Endothelial cell of umbilical vein (primary cell): ENCODE results near the gene GLRX. TPM values are rescaled to one million over a fixed set of nuclear protein-coding genes. Genes with fewer than 3 reads are reported as not detected.
"Not testable (repeated sequence)": the region's sequence is repeated elsewhere in the genome, so short reads cannot be mapped to it uniquely, and the experiment has no call there.

ENCODE experiments used
- BruUV-seq: library from RNA; stranded (reverse); fragments of 400-500 nt; replicated peaks from 2 replicates; lab custom pipeline; 2021; lab: Mats Ljungman, UMichigan
- CTCF ChIA-PET: fragments of 300-600, 350-600 bp; sonication (Branson Sonifier 250); formaldehyde crosslinking; loops from one replicate; lab custom pipeline; 2021; ENCODE audit warnings: antibody characterized with exemption, inconsistent platforms; lab: Charles Lee
- POLR2A ChIA-PET: fragments of 300-600, 350-600 bp; sonication (Branson Sonifier 250); formaldehyde crosslinking; loops from one replicate; lab custom pipeline; 2021; ENCODE audit warnings: antibody characterized with exemption, inconsistent platforms; lab: Charles Lee
- DNase-seq: peaks from one replicate; pipeline ENCODE4 v3.0.0-alpha.2; 2011; ENCODE audit warnings: low read depth, low spot score
- FAIRE-seq: peaks from 2 replicates; lab custom pipeline; 2011; peaks lifted over from hg19 to GRCh38; lab: Jason Lieb, UNC
- H2AFZ ChIP-seq: 2 replicates; pipeline ENCODE4 v1.6.0; 2012; ENCODE audit warnings: low read depth, low read length, control low read depth, inconsistent platforms
- H3K27ac ChIP-seq: 2 replicates; pipeline ENCODE4 v1.5.1; 2011; ENCODE audit warnings: low read depth, mild to moderate bottlenecking, control low read depth, low read length, moderate library complexity; ENCODE audit not compliant: insufficient read depth
- H3K27me3 ChIP-seq, 2 experiments: 2 replicates each; pipeline versions ENCODE4 v1.6.0 to v1.6.1; 2011; ENCODE audit warnings: low read length in 2 of 2, mixed read lengths in 1 of 2; ENCODE audit not compliant: control insufficient read depth in 2 of 2, insufficient read depth in 2 of 2
- H3K36me3 ChIP-seq, 2 experiments: 2 replicates in 1 of 2; 3 replicates in 1 of 2; pipeline ENCODE4 v1.5.1; 2011; ENCODE audit warnings: low read length in 2 of 2, mild to moderate bottlenecking in 1 of 2, moderate library complexity in 1 of 2; ENCODE audit not compliant: control insufficient read depth in 2 of 2, insufficient read depth in 2 of 2; ENCODE audit errors: extremely low read depth in 1 of 2
- H3K4me1 ChIP-seq: 3 replicates; pipeline ENCODE4 v1.5.1; 2011; ENCODE audit warnings: mild to moderate bottlenecking, low read length; ENCODE audit not compliant: control insufficient read depth, insufficient read depth; ENCODE audit errors: extremely low read depth
- H3K4me2 ChIP-seq: 2 replicates; pipeline ENCODE4 v1.6.1; 2011; ENCODE audit warnings: low read length, control low read depth, mixed read lengths; ENCODE audit not compliant: insufficient read depth
- H3K4me3 ChIP-seq, 3 experiments: fragments of 200-600 bp in 1 of 3; sonication (generic), shearing (Covaris generic) in 1 of 3; replicated peaks in 1 of 3; 2 replicates each; pipeline ENCODE4 v1.5.1; 2011 to 2016; ENCODE audit warnings: control low read depth in 3 of 3, low read length in 3 of 3, mild to moderate bottlenecking in 2 of 3, inconsistent platforms in 1 of 3, low read depth in 1 of 3, moderate library complexity in 1 of 3; ENCODE audit not compliant: insufficient read depth in 1 of 3
- H3K79me2 ChIP-seq: 2 replicates; pipeline ENCODE4 v1.6.0; 2012; ENCODE audit warnings: low read length, inconsistent platforms; ENCODE audit not compliant: control insufficient read depth, insufficient read depth
- H3K9ac ChIP-seq: replicated peaks from 2 replicates; pipeline ENCODE3; 2011; ENCODE audit warnings: low read length, control low read depth; ENCODE audit not compliant: insufficient read depth; ENCODE audit errors: extremely low read depth
- H3K9me1 ChIP-seq: replicated peaks from 3 replicates; pipeline ENCODE4 v1.6.0; 2011; ENCODE audit warnings: mild to moderate bottlenecking, low read length; ENCODE audit not compliant: control insufficient read depth, insufficient read depth; ENCODE audit errors: extremely low read depth
- H3K9me3 ChIP-seq: replicated peaks from 2 replicates; pipeline ENCODE4 v1.5.1; 2012; ENCODE audit warnings: low read length, inconsistent platforms; ENCODE audit not compliant: control insufficient read depth, insufficient read depth
- H4K20me1 ChIP-seq: replicated peaks from 2 replicates; pipeline ENCODE3; 2011; ENCODE audit warnings: mild to moderate bottlenecking, low read length; ENCODE audit not compliant: control insufficient read depth, insufficient read depth; ENCODE audit errors: extremely low read depth
- POLR2AphosphoS5 ChIP-seq: IDR thresholded peaks from 2 replicates; pipeline ENCODE4 v1.6.1; 2012; ENCODE audit warnings: low read depth, mild to moderate bottlenecking, control low read depth, low read length, moderate library complexity; ENCODE audit not compliant: insufficient read depth
- dilution Hi-C: fragments of 300-500 bp; cut with MboI; formaldehyde crosslinking; loops from one replicate; pipeline ENCODE4 v1.15.0; 2019; ENCODE audit warnings: low sequenced_read_pairs; ENCODE audit not compliant: extremely low pct_ligation_motif_present
- intact Hi-C: fragments of 100-400 bp; cut with micrococcal nuclease; formaldehyde crosslinking; loops from one replicate; pipeline ENCODE4 v1.10.0; 2022
- polyA plus RNA-seq, 4 experiments: library from polyadenylated mRNA; depleted of rRNA in 3 of 4; stranded (reverse) in 3 of 4; unstranded in 1 of 4; fragments of >200 nt; gene quantifications; 2 replicates each; pipeline versions ENCODE4 v1.2.1 to v1.2.3, GENCODE V29; 2011 to 2012; ENCODE audit warnings: missing spikeins in 1 of 4
- total RNA-seq: library from RNA; stranded (reverse); gene quantifications from 2 replicates; pipeline ENCODE4 v1.2.3, GENCODE V29; 2021

The GLRX gene
- total and polyA plus RNA-seq, 2 donors (not counting 3 experiments of a cell fraction or from before 2014, with no cell fraction given), result 14.2 to 40.3 TPM

GRCh38 chr5:95812074-95812471, 10.5 kb downstream of the GLRX start:
- H3K79me2 ChIP-seq, result no peaks in the 10 kb centered on the region
- dilution Hi-C loops, result no loop called here
- ChIA-PET POLR2A (no interaction called here), CTCF (interaction anchor here (1.2 kb wide), 1 partner anchor 31 kb away, joined by 4 read pairs; no protein-coding TSS in a partner anchor)
- H3K4me3 ChIP-seq, result no peak overlapping the region
- no TSS peak for BruUV-seq
- H3K4me1 ChIP-seq, result no peaks in the 10 kb centered on the region
- no peaks in the 10 kb centered on the region for H3K36me3 ChIP-seq
- TF ChIP-seq POLR2AphosphoS5, result no peak
- no peaks in the 10 kb centered on the region for H3K9me3 ChIP-seq
- no peaks in the 10 kb centered on the region for H3K9me1 ChIP-seq
- no peak overlapping the region for H3K9ac ChIP-seq
- FAIRE-seq, result no peak
- no peak overlapping the region for H3K4me2 ChIP-seq
- intact Hi-C loops, result no loop called here
- H4K20me1 ChIP-seq, result no peaks in the 10 kb centered on the region
- no peak overlapping the region for H2AFZ ChIP-seq
- no peaks in the 10 kb centered on the region for H3K27me3 ChIP-seq
- DNase-seq, result no peak
- no peak overlapping the region for H3K27ac ChIP-seq

GRCh38 chr5:95811461-95812073, 11.0 kb downstream of the GLRX start:
- H3K4me2 ChIP-seq, dilution Hi-C loops, intact Hi-C loops, H3K27me3 ChIP-seq, H3K4me3 ChIP-seq, H2AFZ ChIP-seq, BruUV-seq, POLR2A ChIA-PET, DNase-seq, H3K9me3 ChIP-seq, H3K9ac ChIP-seq, FAIRE-seq, H3K36me3 ChIP-seq, H3K9me1 ChIP-seq, H3K27ac ChIP-seq, H3K4me1 ChIP-seq, H4K20me1 ChIP-seq, H3K79me2 ChIP-seq: not testable (repeated sequence)
- CTCF ChIA-PET, result interaction anchor here (1.3 to 2.4 kb wide), 2 partner anchors 8 to 30 kb away, joined by 4 to 10 read pairs; no protein-coding TSS in a partner anchor

- CTCF ChIA-PET, result interaction anchor here (1.3 to 2.4 kb wide), 2 partner anchors 9 to 30 kb away, joined by 4 to 10 read pairs; no protein-coding TSS in a partner anchor
- FAIRE-seq, H4K20me1 ChIP-seq, DNase-seq, H3K27ac ChIP-seq, H3K9me3 ChIP-seq, H3K4me1 ChIP-seq, dilution Hi-C loops, H3K79me2 ChIP-seq, H3K4me2 ChIP-seq, intact Hi-C loops, POLR2A ChIA-PET, BruUV-seq, H3K9ac ChIP-seq, H3K4me3 ChIP-seq, H2AFZ ChIP-seq, H3K27me3 ChIP-seq, H3K9me1 ChIP-seq, H3K36me3 ChIP-seq: not testable (repeated sequence)
These were observed 11.5 kb downstream of the GLRX start for GRCh38 chr5:95811126-95811423.
